GM19397 (cell line): ENCODE results near the gene SST.

Source experiments
- ATAC-seq: cut with Tn5 transposase; IDR thresholded peaks from one replicate; pipeline ENCODE4 v1.9.1; 2021; ENCODE audit warnings: mild to moderate bottlenecking, moderate library complexity; ENCODE audit not compliant: unreplicated experiment

SST gene

DNA sequence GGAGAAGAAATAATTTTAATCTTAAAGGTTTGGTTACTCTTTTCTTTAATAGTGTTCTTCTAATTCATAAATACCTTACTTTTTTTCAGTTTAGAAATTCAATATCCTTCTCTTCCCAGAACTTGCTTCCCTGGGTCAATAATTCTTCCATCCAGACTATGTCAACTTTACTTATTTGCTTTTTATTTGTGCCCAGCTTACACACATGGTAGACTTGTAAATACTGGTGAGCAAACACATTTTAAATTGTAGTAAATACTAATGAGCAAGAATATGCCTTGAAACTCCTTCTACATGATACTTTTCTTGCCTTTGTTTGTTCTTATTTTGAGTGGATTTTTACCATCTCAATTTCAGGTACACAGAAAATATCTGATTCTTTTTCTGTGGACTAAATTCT, 33.7 kb downstream of the SST start:
- ATAC-seq = no peak

DNA sequence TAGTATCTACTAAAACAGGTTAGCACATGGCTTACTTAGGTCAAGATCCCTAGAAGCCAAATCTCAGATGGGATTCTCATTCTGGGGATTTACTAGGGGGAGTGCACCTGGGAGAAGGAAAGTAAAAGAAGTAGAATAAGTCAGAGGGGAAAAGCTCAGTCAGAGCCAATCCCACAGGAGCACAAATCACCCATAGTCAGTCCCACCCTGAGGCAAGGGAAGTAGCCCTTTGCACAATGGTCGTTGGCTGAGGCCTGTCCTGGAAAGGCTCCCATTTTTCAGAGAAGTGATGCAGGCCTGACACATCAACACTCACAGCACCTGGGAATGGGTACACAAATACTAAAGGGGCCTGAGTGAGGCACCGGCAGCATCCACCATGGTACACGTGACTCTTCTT, 39.8 kb downstream of the SST start:
- ATAC-seq = no peak

DNA sequence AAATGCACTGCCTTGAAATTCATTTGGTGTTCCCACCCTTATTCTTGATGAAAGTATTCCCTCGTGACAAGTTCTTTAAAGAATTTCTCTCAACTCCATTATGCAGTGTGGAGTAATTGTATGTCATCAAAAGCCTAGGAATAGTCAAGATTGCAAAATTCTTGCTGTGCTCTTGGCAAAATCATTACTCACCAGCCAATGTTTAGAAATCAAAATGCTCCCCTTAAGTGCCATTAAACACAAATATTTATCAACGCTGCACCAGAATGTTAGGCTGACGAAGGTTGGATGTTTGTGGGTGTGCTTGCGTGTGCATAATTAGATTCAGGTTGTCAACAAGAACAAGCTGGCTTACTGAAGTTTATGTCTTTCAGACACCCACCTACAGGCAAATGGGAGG, 40.5 kb downstream of the SST start:
- ATAC-seq = no peak

DNA sequence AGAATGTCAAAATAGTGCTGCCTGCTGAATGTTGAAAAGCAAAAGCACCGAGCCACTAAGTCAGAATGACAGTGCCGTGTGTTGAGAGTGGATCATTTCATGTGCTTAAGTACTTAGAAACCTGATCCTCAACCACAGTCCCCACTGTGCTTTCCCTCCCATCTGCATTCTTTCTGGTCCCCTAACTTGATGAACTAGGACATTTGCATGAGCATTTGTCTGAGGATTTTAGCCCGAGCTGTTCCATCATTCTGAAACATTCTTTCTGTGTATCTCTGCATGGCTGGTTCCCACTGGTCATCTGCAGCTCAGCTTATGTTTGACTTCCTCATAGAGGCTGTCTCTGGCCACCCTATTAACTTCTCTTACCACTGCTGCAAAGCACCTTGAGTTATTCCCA, 42.0 kb downstream of the SST start:
- ATAC-seq = no peak

DNA sequence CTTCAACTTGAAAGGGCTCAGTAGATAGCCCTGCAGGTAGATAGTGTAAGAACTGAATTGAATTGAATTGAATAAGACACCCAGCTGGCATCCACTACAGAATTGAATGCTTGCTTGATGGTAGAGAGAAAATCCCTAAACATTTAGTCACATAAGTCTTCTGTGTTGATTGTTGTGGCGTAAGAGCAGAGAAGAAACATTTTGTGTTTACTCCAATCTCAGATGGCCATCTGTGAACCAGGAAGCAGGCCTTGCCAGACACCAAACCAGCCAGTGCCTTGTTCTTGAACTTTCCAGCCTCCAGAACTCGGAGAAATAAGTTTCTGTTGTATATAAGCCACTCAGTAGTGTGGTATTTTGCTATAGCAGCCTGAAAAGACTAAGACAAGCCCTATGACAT, 43.6 kb downstream of the SST start:
- ATAC-seq = no peak

DNA sequence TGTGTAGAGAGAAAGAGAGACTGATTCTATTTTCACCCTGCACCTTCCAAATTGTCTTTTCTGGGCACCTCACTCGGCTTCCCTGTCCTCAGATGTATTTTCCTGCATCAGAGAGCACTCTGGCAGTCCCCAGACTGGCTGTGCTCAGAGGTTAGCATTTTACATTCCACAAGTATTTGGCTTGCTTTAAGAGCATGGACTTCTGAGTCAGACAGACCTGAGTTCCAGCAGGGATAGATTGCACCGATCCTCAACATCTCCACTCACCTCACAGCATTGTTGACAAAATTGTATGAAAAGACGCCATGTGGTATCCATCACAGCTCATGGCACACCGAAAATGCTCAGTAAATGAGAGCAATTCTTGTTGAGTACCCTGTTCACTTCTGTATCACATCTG, 45.6 kb downstream of the SST start:
- no peak for ATAC-seq

DNA sequence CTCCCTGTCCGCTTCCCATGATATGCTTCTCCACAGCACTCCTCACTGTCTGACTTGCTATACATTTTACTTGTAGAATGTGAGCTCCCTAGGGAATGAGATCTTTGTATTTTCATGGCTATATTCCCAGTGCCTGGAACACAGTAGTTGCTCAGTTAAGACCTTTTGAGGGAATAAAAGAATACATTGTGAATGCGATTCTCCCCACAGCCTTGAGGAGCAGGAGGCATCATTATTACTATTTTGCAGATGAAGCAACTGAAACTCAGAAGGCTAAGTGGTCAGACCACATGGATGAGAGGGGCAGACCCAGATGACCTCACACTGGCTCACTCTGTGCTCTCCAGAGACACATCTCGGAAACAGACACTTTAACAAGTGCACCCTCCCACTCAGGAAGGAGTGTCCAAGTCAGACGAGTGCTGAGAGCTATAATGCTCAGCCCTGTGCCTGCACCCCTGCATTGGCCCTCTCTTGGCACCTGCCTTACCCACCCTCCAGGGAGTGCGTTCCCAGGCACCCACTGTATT, 46.8 kb downstream of the SST start:
- no peak for ATAC-seq

DNA sequence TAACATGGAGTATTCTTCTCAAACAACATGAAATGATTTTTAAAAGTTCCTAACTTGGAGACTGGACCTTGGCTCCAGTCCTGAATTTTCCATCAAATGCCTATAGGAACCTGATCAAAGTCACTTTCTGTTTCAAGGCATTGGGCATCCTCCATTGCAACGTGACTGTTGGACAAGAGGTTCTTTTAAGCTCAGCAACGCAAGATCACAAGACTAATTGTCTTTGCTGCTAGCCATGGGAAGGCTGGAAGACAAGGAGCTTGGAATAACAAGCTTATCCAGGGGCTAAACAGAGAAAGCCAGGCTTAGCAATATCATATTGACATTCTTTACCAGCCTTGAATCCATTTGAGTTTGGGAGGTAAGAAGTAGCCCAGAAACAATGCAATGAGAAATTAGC, 48.3 kb downstream of the SST start:
- no peak for ATAC-seq

DNA sequence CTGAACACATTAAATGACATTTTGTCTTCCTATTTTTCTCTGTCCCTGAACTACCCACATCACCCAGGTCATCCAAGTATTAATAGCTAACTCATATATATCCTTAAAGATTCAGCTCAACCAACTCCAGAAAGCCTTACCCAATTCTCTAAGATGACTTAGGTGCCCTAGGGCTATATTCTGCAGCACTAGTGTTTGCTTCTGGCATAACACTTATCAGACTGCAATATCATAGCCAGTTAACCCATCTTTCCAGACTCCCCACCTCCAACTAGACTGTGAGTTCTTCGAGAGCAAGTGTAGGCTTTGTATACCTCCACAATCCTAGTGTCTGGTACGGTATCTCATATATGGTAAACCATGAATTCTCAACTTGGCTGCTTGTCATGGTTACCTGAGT, 50.7 kb downstream of the SST start:
- no peak for ATAC-seq
